Mucosa of rectum (tissue), 2 donors: Measurements from ENCODE around the gene TXNDC2.

Experiments
- H3K27ac ChIP-seq, 2 donors: one replicate each; pipeline ENCODE4 v1.7.0; 2013; ENCODE audit warnings: inconsistent platforms in 2 of 2, low read depth in 2 of 2, low read length in 2 of 2
- H3K27me3 ChIP-seq, 2 donors: one replicate each; pipeline ENCODE4 v1.7.0; 2013; ENCODE audit warnings: low read length in 2 of 2; ENCODE audit not compliant: control insufficient read depth in 2 of 2, insufficient read depth in 2 of 2
- H3K36me3 ChIP-seq, 2 donors: one replicate each; pipeline ENCODE4 v1.7.0; 2013; ENCODE audit warnings: low read length in 2 of 2; ENCODE audit not compliant: control insufficient read depth in 2 of 2, insufficient read depth in 2 of 2
- H3K4me1 ChIP-seq, 2 donors: one replicate each; pipeline ENCODE4 v1.7.0; 2013; ENCODE audit warnings: low read length in 2 of 2, mild to moderate bottlenecking in 1 of 2; ENCODE audit not compliant: control insufficient read depth in 2 of 2, insufficient read depth in 2 of 2
- H3K4me3 ChIP-seq, 2 donors: one replicate each; pipeline ENCODE4 v1.7.0; 2013; ENCODE audit warnings: low read length in 2 of 2
- H3K9ac ChIP-seq, 2 donors: one replicate each; pipeline ENCODE4 v1.7.0; 2013; ENCODE audit warnings: low read length in 2 of 2, low read depth in 1 of 2, mild to moderate bottlenecking in 1 of 2
- H3K9me3 ChIP-seq, 2 donors: one replicate each; pipeline ENCODE4 v1.7.0; 2013; ENCODE audit warnings: low read length in 2 of 2; ENCODE audit not compliant: control insufficient read depth in 2 of 2
- donor health status: healthy.
- donor health status: Normal muscosa, but diverticular disease.

Gene TXNDC2

GRCh38 chr18:9885170-9886004 is at the start of gene TXNDC2:
Gene TXNDC2 (plus strand): TSS chr18:9885973. CDS start chr18:9886681, 708 bp downstream.
- no peaks in the 10 kb centered on the region for H3K27me3 ChIP-seq
- no peaks in the 10 kb centered on the region for H3K36me3 ChIP-seq
- no peak within 1 kb of the TSS for H3K4me3 ChIP-seq
- H3K27ac ChIP-seq, result no peak within 1 kb of the TSS
- no peaks in the 10 kb centered on the region for H3K4me1 ChIP-seq
- no peaks in the 10 kb centered on the region for H3K9me3 ChIP-seq
- no peak within 1 kb of the TSS for H3K9ac ChIP-seq

GRCh38 chr18:9838144-9838877 is 47.5 kb upstream of the TXNDC2 start:
- H3K27me3 ChIP-seq, result no peaks in the 10 kb centered on the region

GRCh38 chr18:9839211-9839610 is 46.6 kb upstream of the TXNDC2 start:
- no peaks in the 10 kb centered on the region for H3K9me3 ChIP-seq
- no peak overlapping the region for H3K27ac ChIP-seq
- no peak overlapping the region for H3K4me3 ChIP-seq
- no peaks in the 10 kb centered on the region for H3K4me1 ChIP-seq
- no peaks in the 10 kb centered on the region for H3K27me3 ChIP-seq
- no peak overlapping the region for H3K9ac ChIP-seq
- no peaks in the 10 kb centered on the region for H3K36me3 ChIP-seq

More at GRCh38 chr18:9838144-9838877, 47.5 kb upstream of the TXNDC2 start:
- Histone ChIP-seq H3K4me1 (no peaks in the 10 kb centered on the region), H3K4me3 (no peak overlapping the region), H3K27ac (no peak overlapping the region), H3K9ac (no peak overlapping the region), H3K36me3 (no peaks in the 10 kb centered on the region), H3K9me3 (no peaks in the 10 kb centered on the region)

- Histone ChIP-seq H3K27ac (no peak overlapping the region), H3K27me3 (no peaks in the 10 kb centered on the region), H3K36me3 (no peaks in the 10 kb centered on the region), H3K9ac (no peak overlapping the region), H3K4me3 (no peak overlapping the region), H3K4me1 (no peaks in the 10 kb centered on the region), H3K9me3 (no peaks in the 10 kb centered on the region)
Measured at GRCh38 chr18:9839853-9840252, 45.9 kb upstream of the TXNDC2 start.

GRCh38 chr18:9841752-9842151 is 44.0 kb upstream of the TXNDC2 start:
- Histone ChIP-seq H3K27ac (no peak overlapping the region), H3K9ac (no peak overlapping the region), H3K4me1 (no peaks in the 10 kb centered on the region), H3K36me3 (no peaks in the 10 kb centered on the region), H3K4me3 (no peak overlapping the region), H3K27me3 (no peaks in the 10 kb centered on the region), H3K9me3 (no peaks in the 10 kb centered on the region)

GRCh38 chr18:9842448-9842847 is 43.3 kb upstream of the TXNDC2 start:
- Histone ChIP-seq H3K9me3 (no peaks in the 10 kb centered on the region), H3K27me3 (no peaks in the 10 kb centered on the region), H3K9ac (no peak overlapping the region), H3K36me3 (no peaks in the 10 kb centered on the region), H3K4me3 (no peak overlapping the region), H3K27ac (no peak overlapping the region), H3K4me1 (no peaks in the 10 kb centered on the region)

- H3K27me3 ChIP-seq, result no peaks in the 10 kb centered on the region
- no peak overlapping the region for H3K27ac ChIP-seq
- H3K36me3 ChIP-seq, result no peaks in the 10 kb centered on the region
- no peaks in the 10 kb centered on the region for H3K9me3 ChIP-seq
- H3K4me1 ChIP-seq, result peaks cover 10 to 24% of the 10 kb centered on the region in 2 donors
- no peak overlapping the region for H3K4me3 ChIP-seq
- H3K9ac ChIP-seq, result no peak overlapping the region
Measured at GRCh38 chr18:9845256-9845655, 40.5 kb upstream of the TXNDC2 start.

- Histone ChIP-seq H3K27ac (no peak overlapping the region), H3K9me3 (no peaks in the 10 kb centered on the region), H3K27me3 (no peaks in the 10 kb centered on the region), H3K9ac (no peak overlapping the region), H3K36me3 (no peaks in the 10 kb centered on the region), H3K4me3 (no peak overlapping the region), H3K4me1 (peaks cover 10 to 26% of the 10 kb centered on the region in 2 donors)
Measured at GRCh38 chr18:9846162-9846925, 39.4 kb upstream of the TXNDC2 start.

GRCh38 chr18:9848170-9848879 is 37.4 kb upstream of the TXNDC2 start:
- peaks cover 10 to 27% of the 10 kb centered on the region in 2 donors for H3K4me1 ChIP-seq
- no peaks in the 10 kb centered on the region for H3K36me3 ChIP-seq
- H3K4me3 ChIP-seq, result no peak overlapping the region
- H3K27ac ChIP-seq, result peak overlapping the region; percentile 53 to 78
- no peaks in the 10 kb centered on the region for H3K9me3 ChIP-seq
- peak overlapping the region in 1 of 2 donors; percentile 52 for H3K9ac ChIP-seq
- no peaks in the 10 kb centered on the region for H3K27me3 ChIP-seq
